Transverse colon (tissue), 4 donors: ENCODE measurements around the gene CDC42EP1. TPM values are rescaled to one million over a fixed set of nuclear protein-coding genes. Genes with fewer than 3 reads are reported as not detected.
A peak's percentile ranks its signal among the peaks of the same experiment; 100 is the strongest.

Experiments
- DNase-seq: peaks from one replicate; pipeline ENCODE4 v3.0.0-alpha.2; 2019
- H3K27ac ChIP-seq, 4 donors: fragments of 200-600 bp; sonication (generic); 2 replicates each; pipeline ENCODE4 v1.5.1; 2016 to 2018; ENCODE audit warnings: inconsistent platforms in 4 of 4
- H3K27me3 ChIP-seq: fragments of 200-600 bp; sonication (generic); 2 replicates; pipeline ENCODE4 v1.5.1; 2017; ENCODE audit warnings: inconsistent platforms
- H3K36me3 ChIP-seq, 4 donors: fragments of 200-600 bp; sonication (generic); 2 replicates each; pipeline ENCODE4 v1.5.1; 2017 to 2019; ENCODE audit warnings: inconsistent platforms in 4 of 4
- H3K4me1 ChIP-seq, 4 donors: fragments of 200-600 bp; sonication (generic); 2 replicates each; pipeline ENCODE4 v1.5.1; 2017 to 2020; ENCODE audit warnings: inconsistent platforms in 4 of 4
- H3K4me3 ChIP-seq, 4 donors: fragments of 200-600 bp; sonication (generic); 1 replicate in 1 of 4; 2 replicates in 3 of 4; pipeline versions ENCODE4 v1.5.1 to v1.6.1; 2017 to 2019; ENCODE audit warnings: inconsistent platforms in 4 of 4
- H3K9me3 ChIP-seq, 2 donors: fragments of 200-600 bp; sonication (generic); 2 replicates each; pipeline ENCODE4 v1.5.1; 2017 to 2019; ENCODE audit warnings: inconsistent platforms in 2 of 2
- EP300 ChIP-seq: sonication (generic); formaldehyde crosslinking; IDR thresholded peaks from one replicate; pipeline ENCODE4 v1.6.1; 2017; ENCODE audit warnings: antibody characterized with exemption, low read depth
- POLR2A ChIP-seq: fragments of 450-650 bp; IDR thresholded peaks from one replicate; pipeline ENCODE4 v1.6.1; 2016; ENCODE audit warnings: antibody characterized with exemption, mild to moderate bottlenecking, moderate library complexity
- POLR2AphosphoS5 ChIP-seq, 3 donors: sonication (generic); formaldehyde crosslinking; IDR thresholded peaks; one replicate each; pipeline ENCODE4 v1.6.1; 2016; ENCODE audit warnings: antibody characterized with exemption in 3 of 3
- WGBS, 2 donors: methylation state at CpG; one replicate each; pipeline ENCODE4 v1.1.5; 2018; ENCODE audit warnings: low coverage in 1 of 2; 5-methylcytosine and 5-hydroxymethylcytosine counted together
- in situ Hi-C, 4 donors: fragments of 200-750 bp; cut with MboI; loops; one replicate each; pipeline versions ENCODE4 v1.15.0 to v1.15.1; 2017; ENCODE audit warnings: low sequenced_read_pairs in 3 of 4, low pct_ligation_motif_present in 1 of 4, low pct_unique_long_range_greater_than_20kb in 1 of 4
- intact Hi-C: fragments of 100-400 bp; cut with DNase I; formaldehyde crosslinking; loops from one replicate; pipeline ENCODE4 v1.15.1; 2023; ENCODE audit warnings: low total_unique reads
- total RNA-seq, 4 donors: library from RNA; depleted of rRNA; stranded (reverse); fragments of >200 nt; gene quantifications; one replicate each; pipeline ENCODE4 v1.1.0, GENCODE V29; 2016
- TF ChIP-seq, protein P1 (sequence below), 5 experiments: fragments of 200-600 bp in 3 of 5; fragments of 450-650 bp in 2 of 5; sonication (generic) in 3 of 5; IDR thresholded peaks; 1 replicate in 2 of 5; 2 replicates in 3 of 5; pipeline ENCODE4 v1.5.1; 2016 to 2017; ENCODE audit warnings: antibody characterized with exemption in 5 of 5, inconsistent platforms in 3 of 5, mild to moderate bottlenecking in 2 of 5, moderate library complexity in 1 of 5

Gene CDC42EP1
- total RNA-seq, 4 donors from 2014 or later, result 27.3 to 52.9 (median 28.9) TPM

DNA sequence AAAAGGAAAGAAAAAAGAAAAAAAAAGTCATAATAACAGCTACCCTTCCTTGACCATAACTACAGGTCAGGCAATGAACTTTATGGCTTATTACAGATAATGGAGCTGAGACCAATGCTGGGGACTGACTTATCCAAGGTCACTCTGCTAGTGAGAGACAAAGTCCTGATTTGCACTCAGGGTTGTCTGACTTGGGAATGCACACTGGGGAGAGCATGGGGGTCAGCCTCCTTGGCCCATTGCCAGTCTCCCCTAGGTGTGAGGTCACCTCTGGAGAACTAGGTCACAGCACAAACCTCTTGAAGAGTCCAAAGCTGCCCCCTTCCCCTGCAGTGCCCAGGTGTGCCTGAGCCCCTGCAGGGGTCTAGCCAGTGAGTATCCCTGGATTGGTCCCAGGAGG, 5.3 kb upstream of the CDC42EP1 start:
- intact Hi-C loops (no loop called here), in situ Hi-C loops (no loop called here)
- Histone ChIP-seq H3K4me1 (peaks cover 9 to 27% (median 22%) of the 10 kb centered on the region in 4 donors), H3K27ac (no peak overlapping the region), H3K4me3 (no peak overlapping the region), H3K9me3 (no peaks in the 10 kb centered on the region), H3K27me3 (no peaks in the 10 kb centered on the region), H3K36me3 (no peaks in the 10 kb centered on the region)
- no peak for DNase-seq
- TF ChIP-seq POLR2A (no peak), EP300 (no peak), POLR2AphosphoS5 (IDR thresholded peaks at IDR 0.05) (no peak)
- TF ChIP-seq, protein P1, sequence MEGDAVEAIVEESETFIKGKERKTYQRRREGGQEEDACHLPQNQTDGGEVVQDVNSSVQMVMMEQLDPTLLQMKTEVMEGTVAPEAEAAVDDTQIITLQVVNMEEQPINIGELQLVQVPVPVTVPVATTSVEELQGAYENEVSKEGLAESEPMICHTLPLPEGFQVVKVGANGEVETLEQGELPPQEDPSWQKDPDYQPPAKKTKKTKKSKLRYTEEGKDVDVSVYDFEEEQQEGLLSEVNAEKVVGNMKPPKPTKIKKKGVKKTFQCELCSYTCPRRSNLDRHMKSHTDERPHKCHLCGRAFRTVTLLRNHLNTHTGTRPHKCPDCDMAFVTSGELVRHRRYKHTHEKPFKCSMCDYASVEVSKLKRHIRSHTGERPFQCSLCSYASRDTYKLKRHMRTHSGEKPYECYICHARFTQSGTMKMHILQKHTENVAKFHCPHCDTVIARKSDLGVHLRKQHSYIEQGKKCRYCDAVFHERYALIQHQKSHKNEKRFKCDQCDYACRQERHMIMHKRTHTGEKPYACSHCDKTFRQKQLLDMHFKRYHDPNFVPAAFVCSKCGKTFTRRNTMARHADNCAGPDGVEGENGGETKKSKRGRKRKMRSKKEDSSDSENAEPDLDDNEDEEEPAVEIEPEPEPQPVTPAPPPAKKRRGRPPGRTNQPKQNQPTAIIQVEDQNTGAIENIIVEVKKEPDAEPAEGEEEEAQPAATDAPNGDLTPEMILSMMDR (IDR thresholded peaks at IDR 0.05), result no peak

DNA sequence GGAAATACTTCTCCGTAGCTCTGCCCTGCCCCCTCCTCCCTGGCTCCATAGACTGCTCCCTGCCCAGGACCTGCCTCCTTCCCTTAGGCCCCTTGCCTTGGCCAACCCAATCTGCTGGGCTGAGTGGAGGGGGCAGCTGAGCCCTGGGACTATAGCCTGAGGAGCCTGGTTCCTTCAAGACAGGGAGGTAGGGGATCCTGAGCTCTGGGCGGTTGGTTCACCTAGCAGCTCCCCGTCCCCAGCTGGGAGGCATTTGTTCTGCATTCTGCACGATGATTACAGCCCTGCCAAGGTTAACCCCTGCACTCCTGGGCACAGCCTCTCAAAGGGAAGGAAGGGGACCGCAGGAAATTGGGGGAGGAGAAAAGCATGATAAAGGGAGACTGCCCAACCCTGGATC, 3.6 kb upstream of the CDC42EP1 start:
- no peak for TF ChIP-seq EP300
- no peak for TF ChIP-seq POLR2AphosphoS5 (IDR thresholded peaks at IDR 0.05)
- no peak for TF ChIP-seq POLR2A
- TF ChIP-seq, protein P1 (IDR thresholded peaks at IDR 0.05), result no peak
- Histone ChIP-seq H3K36me3 (no peaks in the 10 kb centered on the region), H3K27ac (no peak overlapping the region), H3K4me3 (no peak overlapping the region), H3K9me3 (no peaks in the 10 kb centered on the region), H3K4me1 (peaks cover 4 to 31% (median 25%) of the 10 kb centered on the region in 4 donors), H3K27me3 (no peaks in the 10 kb centered on the region)
- intact Hi-C loops (no loop called here), in situ Hi-C loops (no loop called here)
- 0 to 16% methylated on average over 1 to 5 of the region's 5 CpGs for WGBS, 2 donors
- no peak for DNase-seq

- H3K27me3 ChIP-seq, result no peaks in the 10 kb centered on the region
- TF ChIP-seq POLR2AphosphoS5 (IDR thresholded peaks at IDR 0.05) (no peak), EP300 (no peak), POLR2A (no peak)
- intact Hi-C loops (no loop called here), in situ Hi-C loops (no loop called here)
- no peaks in the 10 kb centered on the region for H3K36me3 ChIP-seq
- no peaks in the 10 kb centered on the region for H3K9me3 ChIP-seq
- no peak for DNase-seq
- peaks cover 9 to 31% (median 25%) of the 10 kb centered on the region in 4 donors for H3K4me1 ChIP-seq
- WGBS, 2 donors, result 74 to 100% methylated on average over 1 to 7 of the region's 7 CpGs
- H3K4me3 ChIP-seq, result no peak overlapping the region
- H3K27ac ChIP-seq, result no peak overlapping the region
Observed at GRCh38 chr22:37557321-37558001, 2.8 kb upstream of the CDC42EP1 start.

DNA sequence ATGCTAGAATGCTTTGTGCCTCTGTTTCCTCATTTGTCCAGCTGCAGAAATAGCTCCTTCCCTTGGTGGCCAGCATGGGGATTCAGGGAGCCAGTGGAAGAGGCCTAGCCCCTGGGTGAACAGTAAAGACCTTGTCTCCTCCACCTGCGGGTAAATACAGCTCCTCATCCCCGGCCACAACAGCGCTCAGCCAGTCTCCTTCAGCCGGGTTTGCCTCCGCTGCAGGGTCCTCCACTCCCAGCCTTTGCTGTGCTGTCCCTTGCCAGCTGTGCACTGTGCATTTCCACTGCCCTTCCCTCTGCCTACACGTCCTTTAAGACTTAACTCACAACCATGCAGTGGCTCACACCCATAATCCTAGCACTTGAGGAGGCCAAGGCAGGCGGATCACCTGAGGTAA, 1.5 kb upstream of the CDC42EP1 start:
- Histone ChIP-seq H3K27ac (peak overlapping the region in 2 of 4 donors; percentile 97 to 99), H3K27me3 (no peaks in the 10 kb centered on the region), H3K9me3 (no peaks in the 10 kb centered on the region), H3K4me1 (peaks cover 22 to 40% (median 32%) of the 10 kb centered on the region in 4 donors), H3K36me3 (no peaks in the 10 kb centered on the region), H3K4me3 (no peak overlapping the region)
- TF ChIP-seq POLR2A (no peak), POLR2AphosphoS5 (IDR thresholded peaks at IDR 0.05) (no peak), EP300 (no peak)
- TF ChIP-seq, protein P1 (IDR thresholded peaks at IDR 0.05), result no peak
- no peak for DNase-seq
- intact Hi-C loops, result no loop called here
- 85% methylated on average over 7 of the region's 7 CpGs; no CpG with 5 or more reads in 1 of the 2 donors for WGBS, 2 donors
- in situ Hi-C loops, result no loop called here
